ENCODE results near the gene LNPK.
"Not testable (repeated sequence)": the region's sequence is repeated elsewhere in the genome, so short reads cannot be mapped to it uniquely, and the experiment has no call there.

The LNPK gene

GRCh38 chr2:175973373-175973772 lies 28.7 kb downstream of the LNPK start:
- no peak for DNase-seq (ENCODE audit: extremely low read depth, low read depth)
- TF ChIP-seq CTCF (IDR thresholded peaks at IDR 0.05; ENCODE audit: low read depth, low read length) = no peak

GRCh38 chr2:175966839-175967238 lies 35.2 kb downstream of the LNPK start:
- DNase-seq (ENCODE audit: extremely low read depth, low read depth) = no peak
- TF ChIP-seq CTCF (IDR thresholded peaks at IDR 0.05; ENCODE audit: low read depth, low read length) = no peak

DNA sequence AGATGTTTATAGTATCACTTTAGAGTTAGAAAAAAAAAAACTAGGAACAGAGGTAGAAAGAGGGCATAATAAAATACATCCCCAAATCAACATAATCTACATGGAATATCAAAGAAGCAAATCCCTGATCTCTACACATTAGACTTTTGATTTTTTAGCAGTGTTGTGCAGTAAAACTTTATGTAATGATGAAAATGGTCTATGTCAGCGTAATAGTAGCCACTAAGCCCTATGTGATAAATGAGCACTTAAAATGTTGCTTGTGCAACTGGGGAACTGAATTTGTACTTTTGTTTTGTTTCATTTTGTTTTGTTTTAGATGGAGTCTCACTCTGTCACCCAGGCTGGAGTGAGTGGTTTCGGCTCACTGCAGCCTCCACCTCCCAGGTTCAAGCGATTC lies 36.3 kb downstream of the LNPK start:
- DNase-seq (ENCODE audit: extremely low read depth, low read depth) = no peak
- TF ChIP-seq CTCF (IDR thresholded peaks at IDR 0.05; ENCODE audit: low read depth, low read length) = no peak

GRCh38 chr2:175964195-175964594 lies 37.9 kb downstream of the LNPK start:
- no peak for DNase-seq (ENCODE audit: extremely low read depth, low read depth)
- no peak for TF ChIP-seq CTCF (IDR thresholded peaks at IDR 0.05; ENCODE audit: low read depth, low read length)

DNA sequence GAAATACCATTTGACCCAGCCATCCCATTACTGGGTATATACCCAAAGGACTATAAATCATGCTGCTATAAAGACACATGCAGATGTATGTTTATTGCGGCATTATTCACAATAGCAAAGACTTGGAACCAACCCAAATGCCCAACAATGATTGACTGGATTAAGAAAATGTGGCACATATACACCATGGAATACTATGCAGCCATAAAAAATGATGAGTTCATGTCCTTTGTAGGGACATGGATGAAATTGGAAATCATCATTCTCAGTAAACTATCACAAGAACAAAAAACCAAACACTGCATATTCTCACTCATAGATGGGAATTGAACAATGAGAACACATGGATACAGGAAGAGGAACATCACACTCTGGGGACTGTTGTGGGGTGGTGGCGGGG lies 38.9 kb downstream of the LNPK start:
- not testable (repeated sequence) for DNase-seq (ENCODE audit: extremely low read depth, low read depth)

DNA sequence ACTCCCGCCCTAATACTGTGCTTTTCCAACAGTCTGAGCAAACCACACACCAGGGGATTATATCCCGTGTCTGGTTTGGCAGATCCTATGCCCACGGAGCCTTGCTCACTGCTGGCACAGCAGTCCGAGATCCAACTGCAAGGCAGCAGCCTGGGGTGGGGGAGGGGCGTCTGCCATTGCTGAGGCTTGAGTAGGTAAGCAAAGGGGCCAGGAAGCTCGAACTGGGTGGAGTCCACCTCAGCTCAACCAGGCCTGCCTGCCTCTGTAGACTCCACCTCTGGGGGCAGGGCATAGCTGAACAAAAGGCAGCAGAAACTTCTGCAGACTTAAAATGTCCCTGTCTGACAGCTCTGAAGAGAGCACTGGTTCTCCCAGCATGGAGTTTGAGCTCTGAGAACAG lies 44.2 kb downstream of the LNPK start:
- DNase-seq (ENCODE audit: extremely low read depth, low read depth) = no peak
- TF ChIP-seq CTCF (IDR thresholded peaks at IDR 0.05; ENCODE audit: low read depth, low read length) = no peak

- DNase-seq (ENCODE audit: extremely low read depth, low read depth) = no peak
Observed at GRCh38 chr2:175955136-175955535, 46.9 kb downstream of the LNPK start.

More at GRCh38 chr2:175955136-175955535, 46.9 kb downstream of the LNPK start:
- TF ChIP-seq CTCF (IDR thresholded peaks at IDR 0.05; ENCODE audit: low read depth, low read length) = no peak

Data from AG09319 (cell line).